Lung (tissue), 12 donors: ENCODE measurements around the gene BAHCC1. TPM values are rescaled to one million over a fixed set of nuclear protein-coding genes. Genes with fewer than 3 reads are reported as not detected.
A peak's percentile ranks its signal among the peaks of the same experiment; 100 is the strongest.

Experiments used
- ATAC-seq: fragments of 200-7000 bp; cut with Tn5 transposase; one replicate; pipeline ENCODE4 v1.9.1; 2020; ENCODE audit warnings: moderate number of reproducible peaks; ENCODE audit not compliant: insufficient read depth, low FRiP score
- DNase-seq, 3 donors: peaks; one replicate each; pipeline ENCODE4 v3.0.0-alpha.2; 2013 to 2017
- H3K27ac ChIP-seq, 2 donors: one replicate each; pipeline ENCODE4 v1.5.1; 2013; ENCODE audit warnings: mild to moderate bottlenecking in 2 of 2, moderate library complexity in 2 of 2, control low read depth in 1 of 2, inconsistent platforms in 1 of 2, low read depth in 1 of 2, low read length in 1 of 2
- H3K27me3 ChIP-seq, 3 donors: one replicate each; pipeline ENCODE4 v1.5.1; 2013; ENCODE audit warnings: low read length in 2 of 3; ENCODE audit not compliant: control insufficient read depth in 3 of 3, insufficient read depth in 3 of 3
- H3K36me3 ChIP-seq, 4 donors: one replicate each; pipeline ENCODE4 v1.5.1; 2013; ENCODE audit warnings: low read length in 4 of 4, mild to moderate bottlenecking in 1 of 4, moderate library complexity in 1 of 4; ENCODE audit not compliant: control insufficient read depth in 4 of 4, insufficient read depth in 4 of 4
- H3K4me1 ChIP-seq, 5 donors: one replicate each; pipeline ENCODE4 v1.5.1; 2013; ENCODE audit warnings: low read length in 5 of 5, mild to moderate bottlenecking in 2 of 5, moderate library complexity in 1 of 5; ENCODE audit not compliant: control insufficient read depth in 5 of 5, insufficient read depth in 5 of 5
- H3K4me3 ChIP-seq: one replicate; pipeline ENCODE4 v1.5.1; 2013; ENCODE audit warnings: mild to moderate bottlenecking, control low read depth, moderate library complexity
- H3K9ac ChIP-seq, 2 donors: one replicate each; pipeline ENCODE4 v1.5.1; 2013; ENCODE audit warnings: low read length in 2 of 2, control low read depth in 1 of 2; ENCODE audit not compliant: insufficient read depth in 1 of 2
- H3K9me3 ChIP-seq, 4 donors: one replicate each; pipeline ENCODE4 v1.5.1; 2013; ENCODE audit warnings: low read length in 3 of 4, mild to moderate bottlenecking in 1 of 4, moderate library complexity in 1 of 4; ENCODE audit not compliant: control insufficient read depth in 4 of 4, insufficient read depth in 3 of 4
- WGBS, 2 donors: extraction: QIAGEN DNeasy Blood & Tissue Kit; methylation state at CpG; one replicate each; pipeline ENCODE4 v1.1.7; 2013; 5-methylcytosine and 5-hydroxymethylcytosine counted together
- polyA plus RNA-seq, 2 donors: library from polyadenylated mRNA; stranded (reverse); fragments of 200-250 nt; gene quantifications; one replicate each; pipeline ENCODE4 v1.2.1, GENCODE V29; 2013
- total RNA-seq, 2 donors: library from RNA; depleted of rRNA in 1 of 2; stranded (reverse); fragments of >200 nt in 1 of 2; gene quantifications; one replicate each; pipeline ENCODE4 v1.2.1, GENCODE V29; 2014 to 2021
- TF ChIP-seq, protein P1 (sequence below): IDR thresholded peaks from 2 replicates; pipeline ENCODE4 v1.5.1; 2012; ENCODE audit warnings: mild to moderate bottlenecking; ENCODE audit errors: control extremely low read depth, extremely low read depth
- donor health status: control.
- donor health status: control.
- donor health status: Bipolar disorder and iron deficiency.
- donor health status: healthy.
- donor health status: DM: yes; HTN: yes; CAD: no.

BAHCC1 gene
- total and polyA plus RNA-seq, 4 donors, result 7.6 to 24.9 (median 17.5) TPM

DNA sequence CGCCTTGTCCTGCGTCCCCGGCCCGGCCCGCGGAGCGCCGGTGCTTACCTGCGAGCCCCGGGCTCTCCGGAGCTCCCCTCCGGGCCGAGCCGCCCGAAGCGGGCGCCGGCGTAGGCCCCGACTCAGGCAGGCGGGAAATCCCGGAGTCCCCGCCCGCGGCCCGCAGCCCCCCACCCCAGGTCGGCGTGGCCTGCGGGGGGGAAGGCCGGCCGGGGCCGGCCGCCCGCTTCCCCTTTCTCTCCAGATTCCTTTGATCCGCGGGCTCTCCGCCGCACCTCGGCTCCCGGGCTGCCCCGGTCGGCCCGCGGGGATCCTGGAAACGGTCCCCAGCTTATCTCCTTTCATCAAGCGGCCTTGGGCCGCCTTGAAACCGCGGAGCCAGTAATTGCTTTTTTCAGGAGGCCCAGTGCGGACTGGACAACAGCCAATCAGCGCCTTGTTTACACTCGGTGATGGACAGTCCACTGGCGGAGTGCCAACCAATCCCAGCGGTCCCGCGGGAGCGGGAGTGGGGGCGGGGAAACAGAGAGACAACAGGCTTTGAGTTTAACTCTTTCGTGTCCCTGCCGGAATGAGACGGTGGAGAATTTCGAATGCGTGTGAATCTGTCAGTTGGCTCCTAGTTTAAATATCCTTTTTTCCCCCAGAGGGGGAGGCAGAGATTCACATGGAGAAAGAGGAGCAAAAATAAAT is 1.4 kb upstream of the BAHCC1 start:
- DNase-seq (peak; percentile 100), ATAC-seq (peak; percentile 35)
- Histone ChIP-seq H3K27ac (peak overlapping the region; percentile 95 to 99), H3K9ac (peak overlapping the region in 1 of 2 donors; percentile 28), H3K4me1 (peaks cover 0 to 62% (median 19%) of the 10 kb centered on the region in 5 donors), H3K27me3 (no peaks in the 10 kb centered on the region), H3K4me3 (peak overlapping the region; percentile 73), H3K36me3 (peaks cover 0 to 4% (median 3%) of the 10 kb centered on the region in 4 donors), H3K9me3 (no peaks in the 10 kb centered on the region)
- 0 to 1% methylated on average over 57 to 63 of the region's 63 CpGs for WGBS, 2 donors
- TF ChIP-seq, protein P1, sequence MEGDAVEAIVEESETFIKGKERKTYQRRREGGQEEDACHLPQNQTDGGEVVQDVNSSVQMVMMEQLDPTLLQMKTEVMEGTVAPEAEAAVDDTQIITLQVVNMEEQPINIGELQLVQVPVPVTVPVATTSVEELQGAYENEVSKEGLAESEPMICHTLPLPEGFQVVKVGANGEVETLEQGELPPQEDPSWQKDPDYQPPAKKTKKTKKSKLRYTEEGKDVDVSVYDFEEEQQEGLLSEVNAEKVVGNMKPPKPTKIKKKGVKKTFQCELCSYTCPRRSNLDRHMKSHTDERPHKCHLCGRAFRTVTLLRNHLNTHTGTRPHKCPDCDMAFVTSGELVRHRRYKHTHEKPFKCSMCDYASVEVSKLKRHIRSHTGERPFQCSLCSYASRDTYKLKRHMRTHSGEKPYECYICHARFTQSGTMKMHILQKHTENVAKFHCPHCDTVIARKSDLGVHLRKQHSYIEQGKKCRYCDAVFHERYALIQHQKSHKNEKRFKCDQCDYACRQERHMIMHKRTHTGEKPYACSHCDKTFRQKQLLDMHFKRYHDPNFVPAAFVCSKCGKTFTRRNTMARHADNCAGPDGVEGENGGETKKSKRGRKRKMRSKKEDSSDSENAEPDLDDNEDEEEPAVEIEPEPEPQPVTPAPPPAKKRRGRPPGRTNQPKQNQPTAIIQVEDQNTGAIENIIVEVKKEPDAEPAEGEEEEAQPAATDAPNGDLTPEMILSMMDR, result no peak

DNA sequence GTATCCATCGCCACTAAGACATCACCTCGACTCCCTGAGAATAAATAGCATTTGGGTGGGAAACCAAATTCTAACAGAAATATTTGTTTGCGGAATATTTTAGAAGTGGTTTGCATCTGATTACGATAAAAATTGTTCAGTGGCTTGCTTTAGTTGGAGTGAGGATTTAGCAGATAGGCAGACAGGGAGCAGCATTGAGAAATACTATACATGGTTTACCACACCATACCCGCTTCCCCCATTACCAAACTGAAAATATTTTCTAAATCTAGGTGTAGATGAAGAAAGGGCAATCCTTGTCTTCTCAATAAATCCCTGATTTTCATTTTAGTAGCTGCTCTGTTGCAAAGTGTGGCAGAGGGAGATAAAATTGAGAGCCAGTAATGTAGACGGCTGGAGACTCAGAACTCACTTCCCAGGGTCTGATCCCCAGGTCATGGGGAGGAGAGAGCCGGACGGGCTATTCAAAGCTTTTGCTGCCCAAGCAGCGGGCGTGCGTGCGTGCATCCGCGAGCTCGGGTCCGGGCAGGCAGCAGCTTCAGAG is 808 bp upstream of the BAHCC1 start:
- ATAC-seq (no peak), DNase-seq (no peak)
- H3K4me1 ChIP-seq, result peaks cover 0 to 59% (median 19%) of the 10 kb centered on the region in 5 donors
- H3K27me3 ChIP-seq, result no peaks in the 10 kb centered on the region
- peaks cover 0 to 4% (median 3%) of the 10 kb centered on the region in 4 donors for H3K36me3 ChIP-seq
- TF ChIP-seq, protein P1, result no peak
- H3K27ac ChIP-seq, result peak overlapping the region; percentile 14 to 80
- no peak overlapping the region for H3K9ac ChIP-seq
- WGBS, 2 donors, result 5% methylated on average over 16 of the region's 16 CpGs
- no peaks in the 10 kb centered on the region for H3K9me3 ChIP-seq
- no peak overlapping the region for H3K4me3 ChIP-seq

DNA sequence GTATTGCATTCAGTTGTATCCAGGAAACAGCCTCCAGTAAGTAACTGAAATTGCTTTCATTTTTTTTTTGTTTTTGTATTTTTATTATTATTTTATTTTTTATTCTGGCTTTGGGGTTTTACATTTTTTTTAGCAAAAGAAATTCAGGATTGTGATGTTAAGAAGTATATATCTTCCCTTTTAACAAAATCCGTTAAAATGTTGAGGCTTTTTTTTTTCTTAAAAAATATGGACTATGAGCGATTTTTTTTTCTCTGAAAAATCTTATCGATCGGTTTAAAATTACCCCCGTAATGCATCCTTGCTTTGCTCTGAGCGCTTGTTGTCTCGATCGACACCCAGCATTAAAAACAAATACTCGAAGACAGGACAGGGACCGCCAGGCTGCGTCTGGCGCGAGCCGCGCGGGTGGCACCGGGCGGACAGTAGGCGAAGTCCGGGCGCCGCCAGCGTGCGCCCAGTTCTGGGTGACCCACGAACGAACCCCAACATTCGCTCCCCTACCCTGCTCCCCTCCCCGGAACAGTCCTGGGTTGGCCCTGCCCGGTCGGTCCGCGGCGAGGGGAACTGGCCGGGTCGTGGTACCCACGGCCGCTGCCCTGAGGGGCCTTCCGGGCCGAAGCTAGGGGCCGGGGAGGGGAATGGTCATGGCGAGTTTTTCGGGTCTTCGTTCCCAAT is 482 bp downstream of the BAHCC1 start:
- peaks cover 0 to 4% (median 3%) of the 10 kb centered on the region in 4 donors for H3K36me3 ChIP-seq
- H3K27ac ChIP-seq, result peak overlapping the region; percentile 95 to 97
- H3K4me1 ChIP-seq, result peaks cover 0 to 51% (median 16%) of the 10 kb centered on the region in 5 donors
- H3K9me3 ChIP-seq, result no peaks in the 10 kb centered on the region
- WGBS, 2 donors, result 0 to 2% methylated on average over 40 to 43 of the region's 43 CpGs
- no peaks in the 10 kb centered on the region for H3K27me3 ChIP-seq
- H3K4me3 ChIP-seq, result peak overlapping the region; percentile 76
- TF ChIP-seq, protein P1, result no peak
- H3K9ac ChIP-seq, result peak overlapping the region; percentile 68 to 90
- DNase-seq (no peak), ATAC-seq (no peak)
